Measurements from ENCODE around the gene RHOT1.

- no peak for TF ChIP-seq EZH2 (IDR thresholded peaks at IDR 0.05; ENCODE audit: borderline replicate concordance, low read depth, low read length, severe bottlenecking)
- no peak for TF ChIP-seq POLR2AphosphoS5 (IDR thresholded peaks at IDR 0.05; ENCODE audit: insufficient read depth, low read depth, low read length)
- TF ChIP-seq CTCF (IDR thresholded peaks at IDR 0.05; ENCODE audit: extremely low read depth in 1 of 2, insufficient read depth in 1 of 2, low read depth in 1 of 2, low read length in 2 of 2): no peak
These were observed 117.3 kb downstream of the RHOT1 start for GRCh38 chr17:32259586-32259985.

Data from endothelial cell of umbilical vein (primary cell).